GM23338 (cell line): ENCODE measurements around the gene TARBP1. TPM values are rescaled to one million over a fixed set of nuclear protein-coding genes. Genes with fewer than 3 reads are reported as not detected.

ENCODE experiments used
- ATAC-seq: fragments of 200-7000 bp; cut with Tn5 transposase; 3 replicates; pipeline ENCODE4 v1.9.1; 2020
- DNase-seq: peaks from one replicate; pipeline ENCODE4 v3.0.0-alpha.2; 2015; ENCODE audit warnings: low spot score
- H2AFZ ChIP-seq: fragments of 200-600 bp; sonication (generic); 2 replicates; pipeline ENCODE4 v1.8.0; 2016; ENCODE audit warnings: antibody characterized with exemption, mild to moderate bottlenecking, moderate library complexity
- H3F3A ChIP-seq: fragments of 200-600 bp; sonication (generic); replicated peaks from 2 replicates; pipeline ENCODE4 v1.8.0; 2017; ENCODE audit warnings: antibody characterized with exemption, mixed run types, low read depth
- H3K27ac ChIP-seq: fragments of 200-600 bp; sonication (generic); 2 replicates; pipeline ENCODE4 v1.6.1; 2016; ENCODE audit warnings: low read depth
- H3K27me3 ChIP-seq: fragments of 200-600 bp; sonication (generic); 2 replicates; pipeline ENCODE4 v1.8.0; 2016; ENCODE audit warnings: mild to moderate bottlenecking, mixed run types, moderate library complexity; ENCODE audit not compliant: insufficient read depth
- H3K36me3 ChIP-seq: fragments of 200-600 bp; sonication (generic); 2 replicates; pipeline ENCODE4 v1.8.0; 2016; ENCODE audit warnings: mild to moderate bottlenecking; ENCODE audit not compliant: insufficient read depth
- H3K4me1 ChIP-seq: fragments of 200-600 bp; sonication (generic); 2 replicates; pipeline ENCODE4 v1.8.0; 2016; ENCODE audit warnings: mild to moderate bottlenecking, moderate library complexity; ENCODE audit not compliant: insufficient read depth
- H3K4me2 ChIP-seq: fragments of 200-600 bp; sonication (generic); 2 replicates; pipeline ENCODE4 v1.7.1; 2017; ENCODE audit warnings: mixed run types
- H3K4me3 ChIP-seq: fragments of 200-600 bp; sonication (generic); 2 replicates; pipeline ENCODE4 v1.6.1; 2016; ENCODE audit warnings: mixed run types
- H3K79me2 ChIP-seq: fragments of 200-600 bp; sonication (generic); replicated peaks from 2 replicates; pipeline ENCODE4 v1.8.0; 2017; ENCODE audit warnings: mild to moderate bottlenecking; ENCODE audit not compliant: insufficient read depth
- H3K9me2 ChIP-seq: fragments of 200-600 bp; sonication (generic); 2 replicates; pipeline ENCODE4 v1.8.0; 2017; ENCODE audit not compliant: insufficient read depth
- H4K20me1 ChIP-seq: fragments of 200-600 bp; sonication (generic); replicated peaks from 2 replicates; pipeline ENCODE4 v1.8.0; 2017; ENCODE audit warnings: mild to moderate bottlenecking; ENCODE audit not compliant: insufficient read depth
- H3K27ac Mint-ChIP-seq: 2 replicates; pipeline ENCODE4 v1.8.0; 2020; ENCODE audit warnings: inconsistent platforms, mild to moderate bottlenecking, moderate library complexity, mixed read lengths
- H3K27me3 Mint-ChIP-seq: 3 replicates; pipeline ENCODE4 v1.8.0; 2022; ENCODE audit warnings: low read depth, mild to moderate bottlenecking, moderate library complexity, mixed read lengths, inconsistent platforms; ENCODE audit not compliant: insufficient read depth, poor library complexity
- H3K36me3 Mint-ChIP-seq: 3 replicates; pipeline ENCODE4 v1.8.0; 2021; ENCODE audit warnings: low read depth, mild to moderate bottlenecking, inconsistent platforms, moderate library complexity, mixed read lengths
- H3K4me1 Mint-ChIP-seq: 3 replicates; pipeline ENCODE4 v1.8.0; 2020; ENCODE audit warnings: mild to moderate bottlenecking, inconsistent platforms, mixed read lengths
- H3K4me3 Mint-ChIP-seq: 3 replicates; pipeline ENCODE4 v1.8.0; 2021; ENCODE audit warnings: moderate library complexity, mild to moderate bottlenecking, inconsistent platforms, mixed read lengths
- H3K9me3 Mint-ChIP-seq: 3 replicates; pipeline ENCODE4 v1.8.0; 2020; ENCODE audit warnings: moderate library complexity, mild to moderate bottlenecking, inconsistent platforms, mixed read lengths
- CTCF ChIP-seq, 2 experiments: fragments of 200-600 bp in 1 of 2; sonication (generic) in 1 of 2; conservative IDR thresholded peaks; 2 replicates each; pipeline versions ENCODE4 v1.5.1 to v1.6.1; 2016 to 2017; ENCODE audit warnings: antibody characterized with exemption in 2 of 2, low read depth in 2 of 2, mild to moderate bottlenecking in 2 of 2, moderate library complexity in 1 of 2
- JUNB ChIP-seq: IDR thresholded peaks from one replicate; pipeline ENCODE4 v1.6.1; 2016; ENCODE audit warnings: antibody characterized with exemption; ENCODE audit not compliant: unreplicated experiment
- REST ChIP-seq: IDR thresholded peaks from one replicate; pipeline ENCODE4 v1.6.1; 2018; ENCODE audit warnings: antibody characterized with exemption; ENCODE audit not compliant: unreplicated experiment
- STAT1 ChIP-seq: IDR thresholded peaks from one replicate; pipeline ENCODE4 v1.6.1; 2016; ENCODE audit warnings: antibody characterized with exemption; ENCODE audit not compliant: unreplicated experiment
- ZNF331 ChIP-seq: fragments of 250-450 bp; sonication (Bioruptor Pico); IDR thresholded peaks from 2 replicates; pipeline ENCODE4 v1.5.0; 2020; ENCODE audit warnings: low read depth, mild to moderate bottlenecking, moderate library complexity
- ZNF462 ChIP-seq: fragments of 250-450 bp; sonication (Bioruptor Pico); IDR thresholded peaks from 2 replicates; pipeline ENCODE4 v1.5.0; 2020; ENCODE audit warnings: mild to moderate bottlenecking, moderate library complexity
- polyA plus RNA-seq: library from polyadenylated mRNA; unstranded; fragments of >200 nt; fragmentation: Nextera tagmentation; extraction: Ambion mirVana; gene quantifications from 2 replicates; pipeline ENCODE4 v1.2.1, GENCODE V29; 2016
- total RNA-seq: library from RNA; depleted of rRNA; stranded (reverse); fragments of >200 nt; shearing (Covaris generic); gene quantifications from 2 replicates; pipeline ENCODE4 v1.2.3, GENCODE V29; 2014

The TARBP1 gene
- total and polyA plus RNA-seq, 2 experiments from 2014 or later = 14.9 to 18.8 TPM

GRCh38 chr1:234348964-234349363 lies 130.0 kb downstream of the TARBP1 start (continued):
- TF ChIP-seq CTCF (conservative IDR thresholded peaks at IDR 0.05; ENCODE audit: low read depth in 2 of 2) (no peak), STAT1 (no peak)

GRCh38 chr1:234345237-234345636 lies 133.7 kb downstream of the TARBP1 start:
- H3K27me3 Mint-ChIP-seq = peaks cover 1% of the 10 kb centered on the region
- H3K4me2 ChIP-seq = no peak overlapping the region
- no peaks in the 10 kb centered on the region for H3K79me2 ChIP-seq
- H2AFZ ChIP-seq = no peak overlapping the region
- no peak for ATAC-seq
- H3K9me2 ChIP-seq = no peaks in the 10 kb centered on the region
- no peak overlapping the region for H3K4me3 ChIP-seq
- H3F3A ChIP-seq = no peaks in the 10 kb centered on the region
- no peaks in the 10 kb centered on the region for H3K27me3 ChIP-seq
- no peaks in the 10 kb centered on the region for H3K36me3 Mint-ChIP-seq
- DNase-seq = no peak
- H3K4me3 Mint-ChIP-seq = no peak overlapping the region
- no peaks in the 10 kb centered on the region for H3K36me3 ChIP-seq
- H3K4me1 ChIP-seq = no peaks in the 10 kb centered on the region
- H3K9me3 Mint-ChIP-seq = peaks cover 10% of the 10 kb centered on the region
- H3K27ac ChIP-seq = no peak overlapping the region
- H3K4me1 Mint-ChIP-seq = no peaks in the 10 kb centered on the region
- no peaks in the 10 kb centered on the region for H4K20me1 ChIP-seq
- no peak for TF ChIP-seq JUNB
- TF ChIP-seq ZNF331 = 0 out of 2 replicates have a peak, but pooled peaks have one; percentile 8
- H3K27ac Mint-ChIP-seq = no peak overlapping the region

- TF ChIP-seq ZNF462 (CRISPR knock-in tag) (no peak), ZNF331 (no peak), REST (no peak)
- Mint-ChIP-seq H3K4me1 (no peaks in the 10 kb centered on the region), H3K27ac (no peak overlapping the region), H3K4me3 (no peak overlapping the region), H3K36me3 (no peaks in the 10 kb centered on the region), H3K9me3 (peaks cover 30% of the 10 kb centered on the region), H3K27me3 (no peaks in the 10 kb centered on the region)
- Histone ChIP-seq H4K20me1 (no peaks in the 10 kb centered on the region), H3K27me3 (no peaks in the 10 kb centered on the region), H3K36me3 (no peaks in the 10 kb centered on the region), H3F3A (no peaks in the 10 kb centered on the region), H3K4me2 (no peak overlapping the region), H3K27ac (no peak overlapping the region), H3K4me1 (no peaks in the 10 kb centered on the region), H3K79me2 (no peaks in the 10 kb centered on the region), H3K4me3 (no peak overlapping the region), H3K9me2 (no peaks in the 10 kb centered on the region), H2AFZ (no peak overlapping the region)
- no peak for ATAC-seq
- no peak for DNase-seq
Measured at GRCh38 chr1:234342774-234343173, 136.2 kb downstream of the TARBP1 start.
